ENCODE data around the gene ETV6. TPM values are rescaled to one million over a fixed set of nuclear protein-coding genes. Genes with fewer than 3 reads are reported as not detected.

ETV6 gene
- total RNA-seq, 1 donor from 2014 or later = 119 TPM

DNA sequence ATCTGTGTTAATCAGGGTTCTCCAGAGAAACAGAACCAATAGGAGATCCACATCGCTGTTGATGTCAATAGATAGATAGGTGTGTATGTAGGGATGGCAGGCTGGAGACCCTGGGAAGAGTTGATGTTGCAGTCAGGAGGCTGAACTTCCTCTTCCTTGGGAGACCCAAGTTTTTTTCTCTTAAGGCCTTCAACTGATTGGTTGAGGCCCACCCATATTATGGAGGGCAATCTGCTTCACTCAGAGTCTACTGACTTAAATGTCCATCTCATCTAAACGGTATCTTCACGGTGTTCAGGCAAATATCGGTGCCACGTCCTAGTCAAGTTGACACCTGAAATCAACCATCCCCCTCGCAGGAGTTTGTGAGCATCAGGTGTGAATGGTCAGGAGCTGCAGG, 63.0 kb downstream of the ETV6 start:
- peak overlapping the region; percentile 89 for H3K27ac Mint-ChIP-seq
- peaks cover 63% of the 10 kb centered on the region for H3K36me3 Mint-ChIP-seq (ENCODE audit: low read depth)
- H3K9me3 Mint-ChIP-seq = no peaks in the 10 kb centered on the region
- H3K4me1 Mint-ChIP-seq = peaks cover 56% of the 10 kb centered on the region
- DNase-seq = no peak
- intact Hi-C loops (cut with micrococcal nuclease) = loop anchor here (5.0 kb wide), 1 partner anchor 295 kb away; no protein-coding TSS in a partner anchor
- no peak overlapping the region for H3K4me3 Mint-ChIP-seq
- no peaks in the 10 kb centered on the region for H3K27me3 Mint-ChIP-seq

GRCh38 chr12:11713202-11713601, 63.7 kb downstream of the ETV6 start:
- Mint-ChIP-seq H3K27ac (peak overlapping the region; percentile 89), H3K4me3 (no peak overlapping the region), H3K4me1 (peaks cover 59% of the 10 kb centered on the region), H3K36me3 (ENCODE audit: low read depth) (peaks cover 69% of the 10 kb centered on the region), H3K9me3 (no peaks in the 10 kb centered on the region), H3K27me3 (no peaks in the 10 kb centered on the region)
- intact Hi-C loops (cut with micrococcal nuclease) = loop anchor here (1.0 to 5.0 kb wide), 2 partner anchors 123 to 294 kb away; no protein-coding TSS in a partner anchor
- no peak for DNase-seq

DNA sequence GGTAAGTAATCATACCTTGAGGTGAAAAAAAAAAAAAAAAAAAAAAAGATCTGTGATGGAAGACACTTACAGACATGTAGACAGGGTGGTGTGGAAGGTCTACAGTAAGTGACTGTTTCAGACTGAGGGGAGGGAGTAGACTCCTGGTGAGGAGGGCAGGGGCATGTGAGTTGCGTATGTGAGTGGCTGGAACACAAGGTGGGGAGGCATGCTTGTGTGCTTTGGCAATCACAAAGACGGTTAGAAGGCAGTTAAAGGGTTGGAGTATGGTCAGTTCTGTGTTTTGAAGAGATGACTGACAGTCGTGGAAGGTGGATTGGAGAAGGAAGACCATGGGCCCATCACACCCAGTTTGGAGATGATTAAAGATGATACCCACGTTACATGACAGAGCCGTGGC, 65.2 kb downstream of the ETV6 start:
- Mint-ChIP-seq H3K36me3 (ENCODE audit: low read depth) (peaks cover 71% of the 10 kb centered on the region), H3K27me3 (no peaks in the 10 kb centered on the region), H3K27ac (no peak overlapping the region), H3K4me1 (peaks cover 62% of the 10 kb centered on the region), H3K4me3 (no peak overlapping the region), H3K9me3 (no peaks in the 10 kb centered on the region)
- intact Hi-C loops (cut with micrococcal nuclease) = loop anchor here (5.0 kb wide), 1 partner anchor 293 kb away; no protein-coding TSS in a partner anchor
- no peak for DNase-seq

DNA sequence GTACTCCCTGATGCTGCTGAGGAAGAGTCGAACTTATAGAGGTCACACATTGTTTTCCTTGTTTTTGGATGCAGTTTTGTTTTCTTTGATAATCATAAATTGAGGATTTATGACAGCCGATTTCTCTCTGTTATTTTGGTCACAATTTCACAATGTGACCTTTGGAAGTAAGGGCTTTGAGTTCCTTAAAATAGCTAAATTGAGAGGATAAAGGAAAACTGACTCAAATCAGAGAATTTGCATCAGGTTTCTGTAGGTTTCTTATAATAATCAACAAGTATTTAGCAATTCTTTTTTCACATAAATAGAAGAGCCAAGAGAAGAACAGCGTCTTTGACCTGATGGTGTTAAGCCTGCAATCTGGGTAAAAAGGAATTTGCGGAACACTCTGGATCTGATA, 66.1 kb downstream of the ETV6 start:
- H3K36me3 Mint-ChIP-seq (ENCODE audit: low read depth) = peaks cover 74% of the 10 kb centered on the region
- no peak overlapping the region for H3K4me3 Mint-ChIP-seq

DNA sequence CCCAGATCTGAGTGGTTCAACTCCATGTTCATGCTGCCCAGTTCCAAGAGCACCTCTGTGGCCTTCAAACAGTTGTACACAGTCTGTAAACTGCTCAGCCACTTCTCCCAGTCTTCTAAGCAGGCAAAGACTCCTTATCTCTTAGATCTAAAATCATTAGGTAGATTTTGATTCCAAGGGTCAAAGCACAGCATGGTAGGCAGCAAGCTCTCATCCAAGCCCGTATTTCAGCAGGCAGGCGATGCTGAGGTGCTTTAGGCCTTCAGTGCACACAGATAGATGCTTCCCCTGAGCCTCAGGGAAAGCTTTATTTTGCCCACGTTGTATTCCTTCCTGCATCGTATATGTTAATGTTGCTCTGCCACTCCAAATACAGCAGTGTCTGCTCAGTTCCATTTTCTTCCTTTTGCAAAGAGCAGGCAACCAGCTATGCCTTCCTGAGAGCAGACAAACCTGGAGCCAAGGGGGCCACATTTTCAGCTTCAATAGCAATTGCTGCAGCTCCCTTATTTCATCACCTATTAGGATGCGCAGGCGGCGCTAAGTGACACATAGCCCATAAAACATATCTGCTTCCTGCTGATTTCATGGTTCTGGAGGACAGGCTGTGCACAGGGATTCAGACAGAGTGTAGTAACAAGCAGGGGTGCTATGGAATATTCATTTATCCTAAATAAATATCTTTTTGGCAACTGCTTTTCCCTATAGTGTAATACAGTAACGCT, 67.5 kb downstream of the ETV6 start:
- H3K4me1 Mint-ChIP-seq = peaks cover 60% of the 10 kb centered on the region
- H3K4me3 Mint-ChIP-seq = no peak overlapping the region
- intact Hi-C loops (cut with micrococcal nuclease) = no loop called here
- H3K27ac Mint-ChIP-seq = no peak overlapping the region
- H3K36me3 Mint-ChIP-seq (ENCODE audit: low read depth) = peaks cover 71% of the 10 kb centered on the region
- no peak for DNase-seq
- no peaks in the 10 kb centered on the region for H3K27me3 Mint-ChIP-seq
- H3K9me3 Mint-ChIP-seq = no peaks in the 10 kb centered on the region

More for the DNA sequence above, 66.1 kb downstream of the ETV6 start:
- H3K27me3 Mint-ChIP-seq = no peaks in the 10 kb centered on the region
- peaks cover 64% of the 10 kb centered on the region for H3K4me1 Mint-ChIP-seq
- no peak for DNase-seq
- H3K9me3 Mint-ChIP-seq = no peaks in the 10 kb centered on the region
- H3K27ac Mint-ChIP-seq = no peak overlapping the region
- intact Hi-C loops (cut with micrococcal nuclease) = no loop called here

DNA sequence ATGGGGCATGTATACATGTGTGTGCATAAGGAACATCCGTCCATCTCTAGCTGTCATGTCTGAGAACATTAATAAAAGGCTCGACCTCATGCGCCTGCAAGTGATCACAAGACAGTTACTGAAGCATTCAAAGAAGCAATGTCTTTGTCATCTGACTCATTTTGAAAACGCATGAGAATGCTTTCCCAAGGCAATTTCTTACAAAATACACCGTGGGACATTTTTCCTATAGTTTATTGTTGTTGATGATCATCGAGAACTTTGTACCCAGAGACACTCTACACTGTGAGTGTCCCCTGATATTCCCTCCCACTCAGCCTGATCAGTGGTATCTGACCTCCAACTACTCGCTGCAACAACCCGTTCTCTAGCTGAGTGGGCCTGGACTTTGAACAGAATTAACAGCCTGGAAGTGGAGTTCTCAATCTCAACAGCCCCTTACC, 68.1 kb downstream of the ETV6 start:
- peaks cover 58% of the 10 kb centered on the region for H3K4me1 Mint-ChIP-seq
- no peak for DNase-seq
- no peaks in the 10 kb centered on the region for H3K27me3 Mint-ChIP-seq
- no peak overlapping the region for H3K4me3 Mint-ChIP-seq
- H3K27ac Mint-ChIP-seq = peak overlapping the region; percentile 8
- H3K9me3 Mint-ChIP-seq = no peaks in the 10 kb centered on the region
- intact Hi-C loops (cut with micrococcal nuclease) = no loop called here
- H3K36me3 Mint-ChIP-seq (ENCODE audit: low read depth) = peaks cover 70% of the 10 kb centered on the region

DNA sequence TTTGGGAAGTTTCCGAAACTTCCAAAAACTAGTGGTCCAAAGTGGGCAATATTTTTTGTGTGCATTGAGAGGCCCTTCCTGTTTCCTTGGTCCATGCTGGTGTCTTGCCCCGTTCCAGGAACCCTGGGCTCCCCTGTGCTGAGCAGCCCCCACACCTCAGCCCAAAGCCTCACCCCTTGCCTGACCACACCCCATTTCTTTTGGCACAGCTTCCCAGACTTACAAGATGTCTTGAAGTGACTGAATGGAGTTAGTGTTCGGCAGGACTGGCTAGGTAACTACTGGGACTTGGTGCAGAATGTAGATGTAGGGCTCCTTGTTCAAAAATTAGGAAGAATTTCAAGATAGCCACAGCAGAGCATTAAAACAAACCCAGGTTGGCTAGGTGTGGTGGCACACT, 68.6 kb downstream of the ETV6 start:
- intact Hi-C loops (cut with micrococcal nuclease) = no loop called here
- Mint-ChIP-seq H3K27me3 (no peaks in the 10 kb centered on the region), H3K36me3 (ENCODE audit: low read depth) (peaks cover 66% of the 10 kb centered on the region), H3K4me3 (no peak overlapping the region), H3K9me3 (no peaks in the 10 kb centered on the region), H3K27ac (no peak overlapping the region), H3K4me1 (peaks cover 53% of the 10 kb centered on the region)
- no peak for DNase-seq

- Mint-ChIP-seq H3K27me3 (no peaks in the 10 kb centered on the region), H3K27ac (peak overlapping the region; percentile 31), H3K4me1 (peaks cover 52% of the 10 kb centered on the region), H3K9me3 (peaks cover 4% of the 10 kb centered on the region), H3K4me3 (no peak overlapping the region), H3K36me3 (ENCODE audit: low read depth) (peaks cover 67% of the 10 kb centered on the region)
- intact Hi-C loops (cut with micrococcal nuclease) = no loop called here
- DNase-seq = no peak
Measured at GRCh38 chr12:11718768-11719253, 69.3 kb downstream of the ETV6 start.

DNA sequence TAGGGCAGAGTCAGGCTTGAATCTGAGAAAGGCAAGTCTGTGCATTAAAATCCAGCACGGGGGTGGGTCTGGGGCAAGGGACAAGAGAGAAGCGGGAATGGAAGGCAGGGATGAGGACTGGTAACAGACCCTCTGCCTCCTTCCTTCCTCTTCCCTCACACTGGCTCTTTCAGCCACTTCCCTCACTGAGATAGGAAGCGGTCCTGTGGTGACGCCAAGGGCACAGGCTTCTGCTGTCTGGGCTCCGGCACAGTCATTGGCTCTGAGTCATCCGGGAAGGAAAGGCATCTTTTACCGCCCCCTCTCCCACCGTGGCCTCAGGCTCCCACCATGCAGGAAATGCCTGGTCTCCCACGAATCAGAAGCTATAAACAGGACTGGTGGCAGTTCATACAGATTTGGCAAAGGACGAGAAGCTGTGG, 70.2 kb downstream of the ETV6 start:
- Mint-ChIP-seq H3K27ac (peak overlapping the region; percentile 31), H3K4me3 (peak overlapping the region; percentile 1), H3K9me3 (peaks cover 4% of the 10 kb centered on the region), H3K27me3 (no peaks in the 10 kb centered on the region), H3K36me3 (ENCODE audit: low read depth) (peaks cover 67% of the 10 kb centered on the region), H3K4me1 (peaks cover 52% of the 10 kb centered on the region)
- DNase-seq = peak; percentile 62
- intact Hi-C loops (cut with micrococcal nuclease) = no loop called here

GRCh38 chr12:11722071-11722470, 72.6 kb downstream of the ETV6 start:
- H3K4me1 Mint-ChIP-seq = peaks cover 66% of the 10 kb centered on the region
- peaks cover 9% of the 10 kb centered on the region for H3K9me3 Mint-ChIP-seq
- no peak overlapping the region for H3K4me3 Mint-ChIP-seq
- H3K27ac Mint-ChIP-seq = no peak overlapping the region
- intact Hi-C loops (cut with micrococcal nuclease) = no loop called here
- DNase-seq = no peak
- no peaks in the 10 kb centered on the region for H3K27me3 Mint-ChIP-seq
- peaks cover 67% of the 10 kb centered on the region for H3K36me3 Mint-ChIP-seq (ENCODE audit: low read depth)

DNA sequence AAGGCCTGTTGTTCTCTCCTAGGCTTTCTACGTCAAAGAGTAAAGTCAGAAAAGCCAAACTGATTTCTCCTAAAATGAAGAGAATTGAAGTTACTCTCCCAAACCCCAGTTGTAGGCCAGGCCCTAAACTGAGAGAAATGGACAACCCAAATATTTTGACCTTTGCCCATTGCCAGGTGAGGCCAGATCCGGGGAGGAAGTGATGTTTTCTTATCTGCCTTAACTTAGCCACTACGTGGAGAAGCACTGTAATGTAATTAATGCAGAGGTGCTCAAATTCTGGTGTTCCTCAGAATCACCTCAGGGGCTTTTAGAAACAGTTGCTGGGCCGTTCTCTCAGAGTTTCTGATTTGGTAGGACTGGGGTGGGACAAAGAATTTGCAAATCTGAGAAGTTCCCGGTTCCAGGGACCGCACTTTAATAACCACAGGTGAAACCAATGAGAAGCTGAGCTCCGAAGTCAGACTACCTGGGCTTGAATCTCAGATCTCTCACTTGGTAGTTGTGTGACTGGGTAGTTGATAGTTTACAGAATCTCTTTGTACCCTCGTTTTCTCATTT, 73.2 kb downstream of the ETV6 start:
- H3K36me3 Mint-ChIP-seq (ENCODE audit: low read depth) = peaks cover 68% of the 10 kb centered on the region
- intact Hi-C loops (cut with micrococcal nuclease) = no loop called here
- H3K4me1 Mint-ChIP-seq = peaks cover 69% of the 10 kb centered on the region
- H3K4me3 Mint-ChIP-seq = no peak overlapping the region
- DNase-seq = no peak
- H3K9me3 Mint-ChIP-seq = peaks cover 9% of the 10 kb centered on the region
- no peak overlapping the region for H3K27ac Mint-ChIP-seq
- H3K27me3 Mint-ChIP-seq = no peaks in the 10 kb centered on the region

GRCh38 chr12:11723993-11724392, 74.5 kb downstream of the ETV6 start:
- intact Hi-C loops (cut with micrococcal nuclease) = no loop called here
- peak overlapping the region; percentile 11 for H3K27ac Mint-ChIP-seq
- H3K9me3 Mint-ChIP-seq = peaks cover 9% of the 10 kb centered on the region
- H3K4me3 Mint-ChIP-seq = no peak overlapping the region
- H3K4me1 Mint-ChIP-seq = peaks cover 68% of the 10 kb centered on the region
- no peaks in the 10 kb centered on the region for H3K27me3 Mint-ChIP-seq
- peaks cover 61% of the 10 kb centered on the region for H3K36me3 Mint-ChIP-seq (ENCODE audit: low read depth)
- no peak for DNase-seq

DNA sequence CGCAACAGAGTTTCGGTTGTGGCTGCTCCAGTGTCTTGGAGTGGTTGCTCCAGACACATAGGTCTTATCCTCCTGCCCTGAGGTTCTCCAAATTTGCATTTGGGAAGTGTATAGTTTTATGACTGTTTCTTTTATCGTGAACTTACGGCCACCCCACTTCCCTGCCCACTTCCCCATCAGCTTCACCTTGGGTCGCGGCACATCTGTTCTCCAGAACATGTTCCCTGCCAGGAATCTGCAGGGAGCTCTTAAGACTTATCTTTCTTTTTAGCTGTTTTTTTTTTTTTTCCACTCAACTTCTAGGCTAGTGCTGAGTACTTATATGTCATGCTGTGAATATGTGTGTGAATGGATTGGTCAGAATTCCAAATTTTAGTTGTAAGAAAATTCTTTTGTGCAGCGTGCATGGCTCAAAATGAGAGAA, 75.4 kb downstream of the ETV6 start:
- Mint-ChIP-seq H3K36me3 (ENCODE audit: low read depth) (peaks cover 61% of the 10 kb centered on the region), H3K27ac (no peak overlapping the region), H3K27me3 (no peaks in the 10 kb centered on the region), H3K4me1 (peaks cover 68% of the 10 kb centered on the region), H3K4me3 (no peak overlapping the region), H3K9me3 (peaks cover 9% of the 10 kb centered on the region)
- DNase-seq = no peak
- intact Hi-C loops (cut with micrococcal nuclease) = loop anchor here (5.0 kb wide), 1 partner anchor 307 kb away; no protein-coding TSS in a partner anchor

DNA sequence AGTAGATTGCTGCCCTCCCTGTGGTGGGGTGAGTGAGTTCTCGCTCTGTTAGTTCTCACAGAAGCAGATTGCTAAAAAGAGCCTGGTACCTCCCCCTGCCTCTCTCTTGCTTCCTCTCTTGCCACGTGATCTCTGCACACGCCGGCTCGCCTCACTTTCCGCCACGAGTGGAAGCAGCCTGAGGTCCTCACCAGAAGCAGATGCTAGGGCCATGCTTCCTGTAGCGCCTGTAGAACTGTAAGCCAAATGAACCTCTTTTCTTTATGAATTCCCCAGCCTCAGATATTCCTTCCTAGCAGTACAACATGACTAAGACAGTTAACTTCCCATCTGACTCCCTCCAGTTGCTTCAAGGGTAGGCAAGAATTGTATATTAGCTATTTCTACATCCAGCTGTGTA, 76.2 kb downstream of the ETV6 start:
- intact Hi-C loops (cut with micrococcal nuclease) = loop anchor here (2.0 to 5.0 kb wide), 2 partner anchors 23 to 307 kb away; no protein-coding TSS in a partner anchor
- no peak for DNase-seq
- Mint-ChIP-seq H3K36me3 (ENCODE audit: low read depth) (peaks cover 59% of the 10 kb centered on the region), H3K4me3 (peak overlapping the region; percentile 17), H3K9me3 (peaks cover 9% of the 10 kb centered on the region), H3K4me1 (peaks cover 70% of the 10 kb centered on the region), H3K27me3 (no peaks in the 10 kb centered on the region), H3K27ac (peak overlapping the region; percentile 94)
